GM19372 (cell line): ENCODE data around the gene HOXD12.

Source experiments
- ATAC-seq: cut with Tn5 transposase; IDR thresholded peaks from one replicate; pipeline ENCODE4 v1.9.1; 2021; ENCODE audit warnings: mild to moderate bottlenecking, low read depth, moderate library complexity; ENCODE audit not compliant: unreplicated experiment

HOXD12 gene

GRCh38 chr2:176099728-176100546, at the start of gene HOXD12:
HOXD12 (plus strand) TSS chr2:176099795; CDS start chr2:176099802, 7 bp downstream.
- ATAC-seq: no peak

- no peak for ATAC-seq
These were observed 43.2 kb upstream of the HOXD12 start for GRCh38 chr2:176056406-176056805.

GRCh38 chr2:176063958-176064357, 35.6 kb upstream of the HOXD12 start:
- ATAC-seq: no peak

DNA sequence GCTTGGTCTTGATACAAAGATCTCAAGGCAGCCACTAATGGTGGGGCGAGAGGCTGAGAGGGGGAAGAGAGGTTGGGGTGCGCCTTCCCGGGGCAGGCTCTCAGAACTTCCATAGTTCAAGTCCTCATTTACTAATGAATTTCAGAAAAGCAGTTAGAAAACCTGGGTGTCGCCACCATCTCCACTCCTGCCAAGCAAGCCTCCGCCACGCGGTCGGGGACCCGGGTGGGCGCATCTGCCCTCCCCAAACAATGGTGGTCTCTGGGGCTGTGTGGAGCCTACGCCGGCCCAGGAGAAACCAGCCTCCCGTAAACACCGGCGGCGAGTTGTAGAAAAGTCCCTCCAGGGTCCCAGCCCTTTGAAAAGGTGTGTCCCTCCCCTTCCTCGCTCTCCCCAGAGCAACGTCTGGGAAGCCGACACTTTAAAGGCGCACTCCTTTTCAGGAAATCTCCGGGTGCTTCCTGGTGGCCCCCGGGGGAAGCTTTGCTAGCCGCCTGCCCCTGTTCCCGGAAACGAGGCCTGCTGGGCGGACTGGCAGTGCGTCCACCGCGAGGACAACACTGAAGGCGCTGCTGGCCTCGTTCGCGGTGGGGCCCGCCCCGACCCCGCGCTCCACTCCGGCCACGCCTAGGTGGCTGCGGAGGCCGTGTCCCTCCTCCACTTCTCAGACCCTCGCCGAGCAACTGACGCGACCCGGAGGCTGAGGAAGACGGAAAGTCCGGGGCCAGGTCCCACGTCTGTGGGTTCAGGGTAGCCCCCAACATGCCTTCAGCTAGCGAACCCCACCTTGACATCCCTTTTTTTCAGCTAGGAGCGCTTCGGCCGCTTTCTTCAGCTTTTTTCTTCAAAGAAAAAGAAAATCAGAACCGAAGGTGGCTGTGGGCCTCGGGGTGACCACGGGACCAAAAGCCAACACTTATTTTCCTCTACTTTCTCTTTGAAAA, 32.7 kb upstream of the HOXD12 start:
- no peak for ATAC-seq

GRCh38 chr2:176067589-176068418, 31.8 kb upstream of the HOXD12 start:
- no peak for ATAC-seq

DNA sequence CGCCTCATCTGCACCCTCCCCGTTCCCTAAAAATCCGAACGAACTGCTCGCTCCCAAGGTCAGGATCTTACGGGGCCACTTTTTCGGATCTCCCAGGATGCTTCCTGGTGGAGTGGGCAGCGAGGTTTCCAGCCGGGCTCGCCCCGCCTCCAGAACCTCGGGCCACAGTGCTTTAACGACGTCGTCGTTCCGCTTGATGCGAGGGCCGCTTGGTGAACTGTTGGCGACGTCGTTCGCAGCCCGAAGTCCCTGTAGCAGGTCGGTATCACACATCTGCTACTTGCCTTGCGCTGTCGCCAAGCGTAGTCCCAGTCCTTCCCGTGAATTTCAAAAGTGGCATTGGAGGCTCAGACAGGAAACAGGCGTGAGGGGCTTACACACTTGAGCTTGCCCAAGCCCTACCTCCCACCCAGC, 31.2 kb upstream of the HOXD12 start:
- no peak for ATAC-seq

GRCh38 chr2:176071330-176072291, 28.0 kb upstream of the HOXD12 start:
- ATAC-seq: no peak

- no peak for ATAC-seq
These were observed 27.3 kb upstream of the HOXD12 start for GRCh38 chr2:176072292-176072669.

GRCh38 chr2:176072951-176073904, 26.4 kb upstream of the HOXD12 start:
- no peak for ATAC-seq

GRCh38 chr2:176074919-176075425, 24.6 kb upstream of the HOXD12 start:
- ATAC-seq: no peak

- no peak for ATAC-seq
These were observed 24.1 kb upstream of the HOXD12 start for GRCh38 chr2:176075481-176075880.

- no peak for ATAC-seq
These were observed 23.5 kb upstream of the HOXD12 start for GRCh38 chr2:176076063-176076462.

- no peak for ATAC-seq
These were observed 22.8 kb upstream of the HOXD12 start for GRCh38 chr2:176076796-176077195.

GRCh38 chr2:176078541-176079284, 20.9 kb upstream of the HOXD12 start:
- no peak for ATAC-seq

GRCh38 chr2:176079285-176079830, 20.2 kb upstream of the HOXD12 start:
- no peak for ATAC-seq

DNA sequence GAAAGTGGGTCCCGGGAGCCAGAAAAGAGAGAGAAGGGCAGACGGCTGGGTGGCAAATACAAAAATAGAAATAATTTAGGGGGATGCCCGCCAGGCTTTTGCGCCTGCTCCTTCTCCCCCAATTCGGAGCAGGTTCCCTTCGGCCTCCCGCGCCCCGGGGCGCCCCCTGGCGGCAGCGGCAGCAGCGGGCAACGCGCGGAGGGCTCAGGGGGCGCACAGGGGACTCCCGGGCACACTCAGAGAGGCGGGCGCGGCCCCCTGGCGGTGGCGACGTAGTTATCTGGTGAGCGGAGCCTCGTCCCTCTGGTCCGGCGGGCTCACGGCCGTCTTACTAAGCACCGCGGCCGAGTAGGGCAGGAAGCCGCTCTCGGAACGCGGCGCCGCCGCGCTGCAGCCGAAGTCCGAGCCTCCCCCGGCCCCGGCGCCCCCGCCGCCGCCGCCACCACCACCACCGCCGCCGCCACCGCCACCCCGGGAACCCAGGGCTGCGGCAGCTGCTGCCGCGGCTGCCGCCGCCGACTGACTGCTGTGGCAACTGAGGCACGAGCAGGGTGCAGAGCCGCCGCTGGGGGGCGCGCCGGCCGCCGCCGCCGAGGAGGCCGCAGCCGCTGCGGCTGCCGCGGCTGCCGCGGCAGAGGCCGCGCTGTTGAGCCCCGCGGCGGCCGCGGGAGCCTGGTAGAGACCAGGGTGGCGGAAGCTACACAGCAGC, 19.6 kb upstream of the HOXD12 start:
- no peak for ATAC-seq
